Activated T-cell treated with anti-CD3 and anti-CD28 coated beads, Interleukin-2, amount 50 U/mL, for 4 hours (primary cell): ENCODE data around the gene KIR3DL2. TPM values are rescaled to one million over a fixed set of nuclear protein-coding genes. Genes with fewer than 3 reads are reported as not detected.
"Not testable (repeated sequence)": the region's sequence is repeated elsewhere in the genome, so short reads cannot be mapped to it uniquely, and the experiment has no call there.

ENCODE experiments used
- ATAC-seq, 2 donors: fragments of 200-7000 bp; cut with Tn5 transposase; one replicate each; pipeline ENCODE4 v1.10.0; 2021
- DNase-seq: peaks from one replicate; pipeline ENCODE4 v3.0.0-alpha.2; 2020
- H3K27me3 Mint-ChIP-seq: one replicate; pipeline ENCODE4 v1.8.0; 2021; ENCODE audit warnings: low read depth, mixed read lengths
- H3K36me3 Mint-ChIP-seq: one replicate; pipeline ENCODE4 v1.8.0; 2022; ENCODE audit warnings: mixed read lengths; ENCODE audit not compliant: insufficient read depth
- H3K4me1 Mint-ChIP-seq: one replicate; pipeline ENCODE4 v1.8.0; 2021; ENCODE audit warnings: low read depth, mixed read lengths
- H3K4me3 Mint-ChIP-seq: one replicate; pipeline ENCODE4 v1.8.0; 2021; ENCODE audit warnings: mild to moderate bottlenecking, moderate library complexity, mixed read lengths
- H3K9me3 Mint-ChIP-seq: one replicate; pipeline ENCODE4 v1.8.0; 2021; ENCODE audit warnings: mixed read lengths
- total RNA-seq, 3 donors: library from RNA; stranded (reverse); gene quantifications; one replicate each; pipeline ENCODE4 v1.2.1, GENCODE V29; 2021

KIR3DL2 gene
- total RNA-seq, 3 donors from 2014 or later, result 1.1 to 2.2 (median 1.7) TPM

DNA sequence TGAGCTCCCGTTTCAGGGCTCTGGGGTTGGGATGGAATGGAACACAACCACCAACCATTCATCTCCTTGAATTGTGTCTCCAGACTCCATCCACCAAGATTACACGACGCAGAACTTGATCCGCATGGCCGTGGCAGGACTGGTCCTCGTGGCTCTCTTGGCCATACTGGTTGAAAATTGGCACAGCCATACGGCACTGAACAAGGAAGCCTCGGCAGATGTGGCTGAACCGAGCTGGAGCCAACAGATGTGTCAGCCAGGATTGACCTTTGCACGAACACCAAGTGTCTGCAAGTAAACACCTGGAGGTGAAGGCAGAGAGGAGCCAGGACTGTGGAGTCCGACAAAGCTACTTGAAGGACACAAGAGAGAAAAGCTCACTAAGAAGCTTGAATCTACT, 39.3 kb downstream of the KIR3DL2 start:
- H3K9me3 Mint-ChIP-seq, result no peaks in the 10 kb centered on the region
- no peak for ATAC-seq
- no peaks in the 10 kb centered on the region for H3K27me3 Mint-ChIP-seq
- H3K36me3 Mint-ChIP-seq, result no peaks in the 10 kb centered on the region
- DNase-seq, result no peak
- no peak overlapping the region for H3K4me3 Mint-ChIP-seq
- H3K4me1 Mint-ChIP-seq, result no peaks in the 10 kb centered on the region

- ATAC-seq, result no peak
- Mint-ChIP-seq H3K4me1 (no peaks in the 10 kb centered on the region), H3K27me3 (peaks cover 8% of the 10 kb centered on the region), H3K9me3 (no peaks in the 10 kb centered on the region), H3K36me3 (no peaks in the 10 kb centered on the region), H3K4me3 (no peak overlapping the region)
- no peak for DNase-seq
Measured at GRCh38 chr19:54893406-54893805, 43.2 kb downstream of the KIR3DL2 start.

DNA sequence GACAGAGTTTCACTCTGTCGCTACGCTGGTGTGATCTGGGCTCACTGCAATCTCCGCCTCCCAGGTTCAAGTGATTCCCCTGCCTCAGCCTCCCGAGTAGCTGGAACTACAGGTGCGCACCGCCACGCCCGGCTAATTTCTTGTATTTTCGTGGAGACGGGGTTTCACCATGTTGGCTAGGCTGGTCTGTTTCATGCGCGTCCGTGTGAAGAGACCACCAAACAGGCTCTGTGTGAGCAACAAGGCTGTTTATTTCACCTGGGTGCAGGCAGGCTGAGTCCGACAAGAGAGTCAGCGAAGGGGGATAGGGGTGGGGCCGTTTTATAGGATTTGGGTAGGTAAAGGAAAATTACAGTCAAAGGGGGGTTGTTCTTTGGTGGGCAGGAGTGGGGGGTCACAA, 43.9 kb downstream of the KIR3DL2 start:
- ATAC-seq, DNase-seq, H3K4me1 Mint-ChIP-seq, H3K9me3 Mint-ChIP-seq, H3K4me3 Mint-ChIP-seq, H3K36me3 Mint-ChIP-seq: not testable (repeated sequence)
- peaks cover 14% of the 10 kb centered on the region for H3K27me3 Mint-ChIP-seq

GRCh38 chr19:54896036-54896435, 45.8 kb downstream of the KIR3DL2 start:
- no peaks in the 10 kb centered on the region for H3K36me3 Mint-ChIP-seq
- peaks cover 22% of the 10 kb centered on the region for H3K27me3 Mint-ChIP-seq
- ATAC-seq (no peak), DNase-seq (no peak)
- H3K4me1 Mint-ChIP-seq, result no peaks in the 10 kb centered on the region
- H3K9me3 Mint-ChIP-seq, result no peaks in the 10 kb centered on the region
- no peak overlapping the region for H3K4me3 Mint-ChIP-seq

DNA sequence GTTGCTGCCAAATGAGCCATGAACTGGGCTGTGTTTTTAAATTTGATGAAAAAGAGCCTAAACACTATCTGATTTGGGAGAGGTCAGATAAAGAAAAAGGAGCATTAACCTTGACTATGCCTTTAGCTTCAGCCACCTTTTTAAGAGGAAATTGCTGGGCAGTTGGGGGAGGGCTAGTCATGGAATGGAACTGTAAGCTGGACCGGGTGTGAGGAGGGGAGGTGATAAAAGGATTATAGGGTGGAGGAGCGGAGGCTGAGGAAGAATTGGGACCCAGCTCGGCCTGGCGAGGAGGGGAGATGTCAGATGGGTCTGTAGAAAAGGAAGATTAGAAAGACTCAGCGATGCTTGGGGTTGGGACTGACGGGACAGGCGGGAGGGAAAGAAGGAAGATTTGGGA, 48.4 kb downstream of the KIR3DL2 start:
- not testable (repeated sequence) for H3K4me1 Mint-ChIP-seq, H3K9me3 Mint-ChIP-seq, DNase-seq, ATAC-seq, H3K4me3 Mint-ChIP-seq, H3K36me3 Mint-ChIP-seq
- peaks cover 22% of the 10 kb centered on the region for H3K27me3 Mint-ChIP-seq

DNA sequence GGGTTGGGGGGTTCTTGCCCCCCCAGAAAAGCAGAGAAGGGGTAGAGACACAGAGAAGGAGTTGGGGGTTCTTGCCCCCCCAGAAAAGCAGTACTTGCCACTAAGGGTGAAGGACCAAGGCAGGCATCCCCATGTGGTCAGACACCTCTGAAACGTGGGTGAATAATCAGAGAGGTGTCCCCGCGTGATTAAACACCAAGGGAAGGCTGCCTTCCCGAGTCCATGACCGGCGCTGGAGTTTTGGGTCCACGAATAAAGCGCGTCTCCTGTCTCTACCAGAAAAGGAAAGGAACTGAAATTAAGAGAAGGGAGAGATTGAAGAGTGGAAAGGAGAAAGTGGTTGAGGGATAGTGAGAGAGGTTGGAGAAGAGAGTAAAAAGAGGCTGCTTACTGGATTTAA, 49.4 kb downstream of the KIR3DL2 start:
- DNase-seq, H3K4me1 Mint-ChIP-seq, H3K36me3 Mint-ChIP-seq, H3K9me3 Mint-ChIP-seq, ATAC-seq, H3K4me3 Mint-ChIP-seq: not testable (repeated sequence)
- H3K27me3 Mint-ChIP-seq, result peaks cover 22% of the 10 kb centered on the region

DNA sequence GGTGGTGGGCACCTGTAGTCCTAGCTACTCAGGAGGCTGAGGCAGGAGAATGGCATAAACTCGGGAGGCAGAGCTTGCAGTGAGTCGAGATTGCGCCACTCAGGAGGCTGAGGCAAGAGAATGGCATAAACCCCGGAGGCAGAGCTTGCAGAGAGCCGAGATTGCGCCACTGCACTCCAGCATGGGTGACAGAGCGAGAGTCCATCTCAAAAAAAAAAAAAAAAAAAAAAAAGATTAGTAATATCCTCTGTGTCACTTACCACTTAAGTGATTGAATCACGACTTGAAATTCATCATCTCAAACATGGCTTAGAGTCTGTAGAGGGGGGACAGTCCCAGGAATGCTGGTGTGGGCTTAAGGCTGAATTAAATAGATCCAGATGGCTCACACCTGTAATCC, 50.9 kb downstream of the KIR3DL2 start:
- DNase-seq, ATAC-seq, H3K4me3 Mint-ChIP-seq, H3K4me1 Mint-ChIP-seq, H3K36me3 Mint-ChIP-seq, H3K9me3 Mint-ChIP-seq: not testable (repeated sequence)
- peaks cover 28% of the 10 kb centered on the region for H3K27me3 Mint-ChIP-seq

- ATAC-seq (no peak), DNase-seq (no peak)
- Mint-ChIP-seq H3K36me3 (no peaks in the 10 kb centered on the region), H3K4me3 (no peak overlapping the region), H3K27me3 (peaks cover 25% of the 10 kb centered on the region), H3K9me3 (no peaks in the 10 kb centered on the region), H3K4me1 (no peaks in the 10 kb centered on the region)
Measured at GRCh38 chr19:54902061-54902460, 51.8 kb downstream of the KIR3DL2 start.

DNA sequence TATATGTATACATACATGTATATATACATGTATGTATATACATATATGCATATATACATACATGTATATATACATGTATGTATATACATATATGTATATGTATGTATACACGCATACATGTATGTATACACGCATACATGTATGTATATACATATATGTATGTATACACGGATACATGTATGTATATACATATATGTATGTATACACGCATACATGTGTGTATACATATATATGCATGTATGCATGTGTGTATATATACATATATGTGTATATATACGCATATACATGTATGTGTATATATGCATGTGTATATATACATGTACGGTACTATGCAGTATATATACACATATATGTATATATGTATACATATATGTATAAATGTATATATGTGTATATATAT, 53.1 kb downstream of the KIR3DL2 start:
- no peak for ATAC-seq
- Mint-ChIP-seq H3K36me3 (no peaks in the 10 kb centered on the region), H3K4me1 (no peaks in the 10 kb centered on the region), H3K4me3 (no peak overlapping the region), H3K27me3 (peaks cover 22% of the 10 kb centered on the region), H3K9me3 (no peaks in the 10 kb centered on the region)
- DNase-seq, result no peak

DNA sequence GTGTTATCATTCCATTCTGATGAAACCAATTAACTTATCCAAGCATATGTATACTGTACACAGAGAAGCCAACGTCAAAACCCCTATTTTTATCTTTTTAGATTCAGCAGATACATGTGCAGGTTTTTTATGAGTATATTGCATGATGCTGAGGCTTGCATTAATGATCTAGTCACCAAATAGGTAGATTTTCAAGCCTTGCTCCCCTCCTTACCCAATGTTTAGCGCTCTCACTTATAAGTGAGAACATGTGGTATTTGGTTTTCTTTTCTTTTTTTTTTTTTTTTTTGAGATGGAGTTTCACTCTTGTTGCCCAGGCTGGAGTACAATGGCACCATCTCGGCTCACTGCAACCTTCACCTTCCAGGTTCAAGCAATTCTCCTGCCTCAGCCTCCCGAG, 54.0 kb downstream of the KIR3DL2 start:
- not testable (repeated sequence) for H3K9me3 Mint-ChIP-seq, ATAC-seq, H3K4me1 Mint-ChIP-seq, H3K36me3 Mint-ChIP-seq, H3K4me3 Mint-ChIP-seq, DNase-seq
- H3K27me3 Mint-ChIP-seq, result peaks cover 12% of the 10 kb centered on the region

DNA sequence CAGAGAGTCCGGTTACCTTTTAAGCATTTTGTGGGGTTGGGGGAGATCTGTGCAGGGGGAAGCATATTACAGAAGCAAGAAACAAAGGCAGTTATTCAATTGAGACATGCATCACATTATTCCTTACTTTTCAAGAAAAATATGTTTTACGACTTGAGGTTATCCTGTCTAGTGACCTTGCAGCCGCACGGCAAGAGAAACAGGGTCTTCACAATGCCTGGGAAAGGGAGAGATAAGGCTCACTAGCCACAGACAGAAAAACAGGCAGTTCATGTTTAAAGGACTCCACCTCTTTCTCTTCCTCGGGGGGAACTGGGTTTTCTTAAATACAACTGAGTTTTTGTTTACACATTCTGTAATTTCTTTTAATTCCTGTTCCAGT, 55.2 kb downstream of the KIR3DL2 start:
- Mint-ChIP-seq H3K4me1 (no peaks in the 10 kb centered on the region), H3K36me3 (no peaks in the 10 kb centered on the region), H3K4me3 (no peak overlapping the region), H3K9me3 (no peaks in the 10 kb centered on the region), H3K27me3 (peaks cover 6% of the 10 kb centered on the region)
- DNase-seq (no peak), ATAC-seq (no peak)

DNA sequence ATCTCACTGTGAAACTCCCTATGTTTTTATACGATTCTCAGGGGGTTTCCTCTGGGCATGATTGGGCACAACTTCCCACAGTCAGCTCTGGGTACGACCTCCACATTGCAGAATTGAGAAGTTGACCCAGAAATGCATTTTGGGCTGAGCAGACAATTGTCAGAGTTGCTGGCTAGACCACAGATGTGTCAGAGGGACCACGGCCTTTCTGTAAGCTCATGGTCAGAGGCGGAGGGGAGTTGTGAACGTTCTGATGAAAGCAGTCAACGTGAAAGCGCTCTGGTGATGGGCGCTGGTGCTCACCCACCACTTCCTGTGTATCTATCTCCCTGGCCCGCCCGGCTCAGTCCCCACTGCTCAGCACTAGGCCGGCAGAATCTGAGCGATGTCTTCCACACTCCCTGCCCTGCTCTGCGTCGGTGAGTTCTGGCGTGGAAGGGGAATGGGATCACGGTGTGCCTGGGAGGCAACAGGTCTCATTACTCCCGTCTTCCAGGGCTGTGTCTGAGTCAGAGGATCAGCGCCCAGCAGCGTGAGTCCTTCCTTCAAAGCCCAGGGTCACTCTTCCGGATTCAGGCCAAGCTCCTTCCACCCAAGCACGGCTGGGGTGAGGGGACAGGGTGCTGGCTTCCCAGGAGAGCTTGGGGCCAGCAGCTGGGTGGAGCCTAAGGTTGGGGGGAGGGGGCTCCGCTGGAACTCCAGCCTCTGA, 55.7 kb downstream of the KIR3DL2 start, which contains the start of gene NCR1:
NCR1 (plus strand) TSS at position 346 of the 709 bp plus-strand sequence; CDS start at position 386, 40 bp downstream.
- no peaks in the 10 kb centered on the region for H3K9me3 Mint-ChIP-seq
- H3K27me3 Mint-ChIP-seq, result peaks cover 6% of the 10 kb centered on the region
- no peak for DNase-seq

GRCh38 chr19:54906819-54907218, 56.6 kb downstream of the KIR3DL2 start:
- ATAC-seq (no peak), DNase-seq (no peak)
- Mint-ChIP-seq H3K9me3 (no peaks in the 10 kb centered on the region), H3K4me3 (peak overlapping the region; percentile 70), H3K27me3 (peaks cover 6% of the 10 kb centered on the region), H3K4me1 (no peaks in the 10 kb centered on the region), H3K36me3 (no peaks in the 10 kb centered on the region)

More for the DNA sequence above, 55.7 kb downstream of the KIR3DL2 start, which contains the start of gene NCR1:
- Mint-ChIP-seq H3K4me1 (no peaks in the 10 kb centered on the region), H3K4me3 (peak within 1 kb of the TSS; percentile 70), H3K36me3 (no peaks in the 10 kb centered on the region)
- peak in 1 of 2 donors; percentile 41 for ATAC-seq

- not testable (repeated sequence) for DNase-seq, H3K9me3 Mint-ChIP-seq, H3K4me3 Mint-ChIP-seq, H3K27me3 Mint-ChIP-seq, H3K4me1 Mint-ChIP-seq, H3K36me3 Mint-ChIP-seq, ATAC-seq
Measured at GRCh38 chr19:54907899-54908298, 57.7 kb downstream of the KIR3DL2 start.
